HepG2 (cell line): ENCODE measurements around the gene FBH1. TPM values are rescaled to one million over a fixed set of nuclear protein-coding genes. Genes with fewer than 3 reads are reported as not detected.
A peak's percentile ranks its signal among the peaks of the same experiment; 100 is the strongest.

Experiments
- ATAC-seq: fragments of 200-7000 bp; cut with Tn5 transposase; 3 replicates; pipeline ENCODE4 v1.9.1; 2020; ENCODE audit warnings: mild to moderate bottlenecking, moderate library complexity
- BruUV-seq: library from RNA; stranded (reverse); fragments of 400-500 nt; replicated peaks from 2 replicates; lab custom pipeline; 2021; lab: Mats Ljungman, UMichigan
- CTCF ChIA-PET: fragments of 300-600 bp; formaldehyde crosslinking; extraction: SDS; loops from one replicate; lab custom pipeline; 2021; ENCODE audit warnings: low total read pairs, inconsistent platforms, low intra/inter-chr PET ratio; lab: Yijun Ruan, JAX
- POLR2A ChIA-PET: fragments of 350-600 bp; sonication (Branson Sonifier 250); formaldehyde crosslinking; loops from one replicate; lab custom pipeline; 2020; ENCODE audit warnings: antibody characterized with exemption, inconsistent platforms; lab: Yijun Ruan, JAX
- DNase-seq: peaks from one replicate; pipeline ENCODE4 v3.0.0-alpha.2; 2015; ENCODE audit warnings: low spot score
- FAIRE-seq: peaks from 3 replicates; lab custom pipeline; 2011; peaks lifted over from hg19 to GRCh38; lab: Jason Lieb, UNC
- H2AFZ ChIP-seq: one replicate; pipeline ENCODE4 v1.6.1; 2011; ENCODE audit warnings: low read length, inconsistent platforms
- H3K27ac ChIP-seq: fragments of 300-600 bp; 3 replicates; pipeline ENCODE4 v1.8.0; 2011; ENCODE audit warnings: mixed run types, mild to moderate bottlenecking, mixed read lengths, low read length, inconsistent platforms; ENCODE audit not compliant: insufficient read depth; ENCODE audit errors: extremely low read length
- H3K27me3 ChIP-seq, 2 experiments: fragments of 200-600 bp in 1 of 2; 2 replicates in 1 of 2; 3 replicates in 1 of 2; pipeline versions ENCODE4 v1.6.0 to v1.8.0; 2011; ENCODE audit warnings: low read length in 2 of 2, mild to moderate bottlenecking in 2 of 2, moderate library complexity in 2 of 2, inconsistent platforms in 1 of 2; ENCODE audit not compliant: insufficient read depth in 2 of 2, control insufficient read depth in 1 of 2
- H3K36me3 ChIP-seq, 2 experiments: fragments of 200-600 bp in 1 of 2; replicated peaks in 1 of 2; 2 replicates in 1 of 2; 3 replicates in 1 of 2; pipeline versions ENCODE4 v1.5.1 to v1.8.0; 2011; ENCODE audit warnings: low read length in 2 of 2, inconsistent platforms in 1 of 2; ENCODE audit not compliant: insufficient read depth in 2 of 2, control insufficient read depth in 1 of 2
- H3K4me1 ChIP-seq: 2 replicates; pipeline ENCODE4 v1.5.1; 2012; ENCODE audit warnings: low read length, inconsistent platforms; ENCODE audit not compliant: insufficient read depth
- H3K4me2 ChIP-seq: 2 replicates; pipeline ENCODE4 v1.6.0; 2011; ENCODE audit warnings: low read depth, low read length, inconsistent platforms
- H3K4me3 ChIP-seq, 3 experiments: fragments of 200-600 bp in 1 of 3; sonication (generic), shearing (Covaris generic) in 1 of 3; replicated peaks in 1 of 3; 2 replicates each; pipeline ENCODE4 v1.5.1; 2011 to 2016; ENCODE audit warnings: low read length in 3 of 3, inconsistent platforms in 2 of 3, low read depth in 2 of 3, mild to moderate bottlenecking in 2 of 3, control low read depth in 1 of 3, mixed read lengths in 1 of 3; ENCODE audit not compliant: insufficient read depth in 1 of 3
- H3K79me2 ChIP-seq: one replicate; pipeline ENCODE4 v1.6.1; 2011; ENCODE audit warnings: low read length, inconsistent platforms; ENCODE audit not compliant: insufficient read depth
- H3K9ac ChIP-seq: 2 replicates; pipeline ENCODE4 v1.6.0; 2011; ENCODE audit warnings: mild to moderate bottlenecking, low read depth, low read length, inconsistent platforms; ENCODE audit not compliant: insufficient read depth
- H3K9me3 ChIP-seq: 2 replicates; pipeline ENCODE4 v1.5.1; 2012; ENCODE audit warnings: mild to moderate bottlenecking, low read length
- H4K20me1 ChIP-seq: 2 replicates; pipeline ENCODE4 v1.6.0; 2011; ENCODE audit warnings: inconsistent platforms, mild to moderate bottlenecking, low read length, moderate library complexity; ENCODE audit not compliant: insufficient read depth
- GATAD2A ChIP-seq: IDR thresholded peaks from 2 replicates; pipeline ENCODE4 v1.6.1; 2016
- GMEB1 ChIP-seq: sonication (generic); formaldehyde crosslinking; IDR thresholded peaks from 2 replicates; pipeline ENCODE4 v1.5.1; 2020; ENCODE audit warnings: missing genetic modification reagents, mild to moderate bottlenecking, borderline replicate concordance
- HOMEZ ChIP-seq: IDR thresholded peaks from 2 replicates; pipeline ENCODE4 v1.6.1; 2016; ENCODE audit warnings: low read depth
- MAFG ChIP-seq: sonication (generic); formaldehyde crosslinking; IDR thresholded peaks from 2 replicates; pipeline ENCODE4 v1.5.1; 2020; ENCODE audit warnings: mild to moderate bottlenecking, missing genetic modification reagents
- MTF1 ChIP-seq: sonication (generic); formaldehyde crosslinking; IDR thresholded peaks from 2 replicates; pipeline ENCODE4 v1.5.0; 2020; ENCODE audit warnings: missing genetic modification reagents
- NR2F6 ChIP-seq, 2 experiments: IDR thresholded peaks; 2 replicates each; pipeline ENCODE4 v1.6.1; 2016; ENCODE audit warnings: antibody characterized with exemption in 1 of 2, mild to moderate bottlenecking in 1 of 2
- POLR2AphosphoS5 ChIP-seq: IDR thresholded peaks from 2 replicates; pipeline ENCODE4 v1.6.1; 2012; ENCODE audit warnings: low read depth, low read length
- PPARG ChIP-seq: conservative IDR thresholded peaks from 2 replicates; pipeline ENCODE4 v1.6.1; 2016; ENCODE audit warnings: missing biosample characterization, missing genetic modification reagents
- REL ChIP-seq: sonication (generic); formaldehyde crosslinking; conservative IDR thresholded peaks from 2 replicates; pipeline ENCODE4 v1.8.0; 2022; ENCODE audit warnings: mild to moderate bottlenecking, missing genetic modification reagents, moderate library complexity
- SALL2 ChIP-seq: sonication (generic); formaldehyde crosslinking; IDR thresholded peaks from 2 replicates; pipeline ENCODE4 v1.8.1; 2023; ENCODE audit warnings: mild to moderate bottlenecking, missing genetic modification reagents, inconsistent platforms
- SAP130 ChIP-seq: IDR thresholded peaks from 2 replicates; pipeline ENCODE4 v1.6.1; 2016; ENCODE audit warnings: low read depth
- TEAD3 ChIP-seq: optimal IDR thresholded peaks from 2 replicates; pipeline ENCODE3; 2016; ENCODE audit warnings: borderline replicate concordance
- ZBTB34 ChIP-seq: sonication (generic); formaldehyde crosslinking; IDR thresholded peaks from 2 replicates; pipeline ENCODE4 v1.8.0; 2022; ENCODE audit warnings: mild to moderate bottlenecking, missing genetic modification reagents
- ZBTB37 ChIP-seq: sonication (generic); formaldehyde crosslinking; IDR thresholded peaks from 2 replicates; pipeline ENCODE4 v1.4.0; 2020; ENCODE audit warnings: mild to moderate bottlenecking, missing genetic modification reagents
- ZNF335 ChIP-seq: sonication (generic); formaldehyde crosslinking; IDR thresholded peaks from 2 replicates; pipeline ENCODE4 v1.4.0; 2020; ENCODE audit warnings: missing genetic modification reagents
- ZNF33B ChIP-seq: sonication (generic); formaldehyde crosslinking; IDR thresholded peaks from 2 replicates; pipeline ENCODE4 v1.5.1; 2020; ENCODE audit warnings: mild to moderate bottlenecking, missing genetic modification reagents
- ZNF580 ChIP-seq: IDR thresholded peaks from 2 replicates; pipeline ENCODE4 v1.6.1; 2016; ENCODE audit warnings: low read depth, borderline replicate concordance
- ZNF660 ChIP-seq: sonication (generic); formaldehyde crosslinking; IDR thresholded peaks from 2 replicates; pipeline ENCODE4 v1.5.1; 2020; ENCODE audit warnings: mild to moderate bottlenecking, low read depth, missing genetic modification reagents, borderline replicate concordance
- ZNF737 ChIP-seq: sonication (generic); formaldehyde crosslinking; IDR thresholded peaks from 2 replicates; pipeline ENCODE4 v1.5.0; 2020; ENCODE audit warnings: missing genetic modification reagents, mild to moderate bottlenecking, borderline replicate concordance
- ZNF781 ChIP-seq: sonication (generic); formaldehyde crosslinking; IDR thresholded peaks from 2 replicates; pipeline ENCODE4 v1.5.1; 2020; ENCODE audit warnings: borderline replicate concordance, mild to moderate bottlenecking, missing genetic modification reagents; ENCODE audit errors: not compliant biosample characterization
- WGBS: methylation state at CpG from one replicate; pipeline ENCODE4 v1.1.6; 2017; ENCODE audit warnings: low lambda C conversion rate; 5-methylcytosine and 5-hydroxymethylcytosine counted together
- in situ Hi-C: cut with HindIII; loops from 2 replicates; pipeline ENCODE4 v1.10.0; 2017; ENCODE audit warnings: low pct_unique_long_range_greater_than_20kb; ENCODE audit not compliant: extremely low pct_ligation_motif_present
- intact Hi-C: fragments of 100-400 bp; cut with micrococcal nuclease; formaldehyde crosslinking; loops from one replicate; pipeline ENCODE4 v1.10.0; 2022; ENCODE audit not compliant: unreplicated experiment
- polyA plus RNA-seq, 8 experiments: library from polyadenylated mRNA; depleted of rRNA in 3 of 8; stranded (reverse) in 7 of 8; unstranded in 1 of 8; fragments of >200 nt; fragmentation: Illumina TruSeq in 4 of 8; extraction: Trizol in 4 of 8; gene quantifications; 2 replicates each; pipeline versions ENCODE4 v1.2.1 to v1.2.3, GENCODE V29; 2011 to 2016; ENCODE audit warnings: low read depth in 4 of 8, missing spikeins in 1 of 8, mixed read lengths in 1 of 8; ENCODE audit not compliant: insufficient read depth in 1 of 8
- total RNA-seq, 5 experiments: library from RNA; depleted of rRNA; stranded (reverse); fragments of >200 nt; fragmentation: Illumina TruSeq; extraction: Trizol; gene quantifications; 2 replicates each; pipeline ENCODE4 v1.2.3, GENCODE V29; 2016; ENCODE audit warnings: low read depth in 1 of 5

Gene FBH1
- total and polyA plus RNA-seq, 2 of the 13 experiments (the other 11 are each of a cell fraction or from before 2014, with no cell fraction given), result 48.8 to 60.3 TPM

- peaks cover 8% of the 10 kb centered on the region for H4K20me1 ChIP-seq
- H3K4me1 ChIP-seq, result peaks cover 54% of the 10 kb centered on the region
- in situ Hi-C loops (no loop called here), intact Hi-C loops (loop anchor here (5.0 kb wide), 2 partner anchors 76 to 206 kb away; partner anchors contain the start of genes GDI2 and TASOR2)
- peaks cover 49% of the 10 kb centered on the region for H3K79me2 ChIP-seq
- peak; percentile 46 for FAIRE-seq
- 21% methylated on average over 7 of the region's 10 CpGs for WGBS
- H3K27ac ChIP-seq, result peak overlapping the region; percentile 84
- peak overlapping the region; percentile 1 for H2AFZ ChIP-seq
- H3K36me3 ChIP-seq, result peaks cover 6 to 20% of the 10 kb centered on the region in 2 experiments; a peak in 3 of 5 replicates
- H3K27me3 ChIP-seq, result no peaks in the 10 kb centered on the region; a peak in 1 of 5 replicates
- ChIA-PET CTCF (no interaction called here), POLR2A (interaction anchor here (1.1 to 2.9 kb wide), 6 partner anchors 14 to 197 kb away, joined by 3 to 28 read pairs (median 5); partner anchors contain the start of gene GDI2)
- peak; percentile 60 for DNase-seq
- H3K9me3 ChIP-seq, result no peaks in the 10 kb centered on the region
- peak; percentile 47 for ATAC-seq
- peak overlapping the region; percentile 88 for H3K4me2 ChIP-seq
- H3K4me3 ChIP-seq, result peak overlapping the region; percentile 77 to 86 (median 79)
- BruUV-seq, result no TSS peak
- peak overlapping the region; percentile 93 for H3K9ac ChIP-seq
- TF ChIP-seq TEAD3 (peak; percentile 57), GMEB1 (CRISPR knock-in tag) (0 out of 2 replicates have a peak, but pooled peaks have one; percentile 29), SAP130 (CRISPR knock-in tag) (peak; percentile 71), GATAD2A (CRISPR knock-in tag) (peak; percentile 70), ZNF580 (no peak), PPARG (CRISPR knock-in tag) (no peak), REL (CRISPR knock-in tag) (no peak), ZBTB34 (CRISPR knock-in tag) (no peak), ZNF335 (no peak), POLR2AphosphoS5 (peak; percentile 25; the same call in 1 of the 2 replicates), ZNF33B (0 out of 2 replicates have a peak, but pooled peaks have one; percentile 30), ZNF660 (CRISPR knock-in tag) (no peak), HOMEZ (CRISPR knock-in tag) (no peak), SALL2 (no peak), ZNF781 (no peak), ZBTB37 (CRISPR knock-in tag) (no peak), ZNF737 (CRISPR knock-in tag) (no peak), MAFG (no peak), MTF1 (CRISPR knock-in tag) (no peak), NR2F6 (IDR thresholded peaks at IDR 0.05) (no peak), NR2F6 (CRISPR knock-in tag; IDR thresholded peaks at IDR 0.05) (peak; percentile 38; the same call in 1 of the 2 replicates)
Measured at GRCh38 chr10:5888351-5888750, 1.7 kb upstream of the FBH1 start.
